HUES48 (cell line): ENCODE measurements around the gene EEPD1.
"Not testable (repeated sequence)": the region's sequence is repeated elsewhere in the genome, so short reads cannot be mapped to it uniquely, and the experiment has no call there.

Source experiments
- H3K27ac ChIP-seq: one replicate; pipeline ENCODE4 v1.7.0; 2013; ENCODE audit warnings: low read depth, low read length, inconsistent platforms
- H3K27me3 ChIP-seq: 2 replicates; pipeline ENCODE4 v1.6.1; 2013; ENCODE audit warnings: mild to moderate bottlenecking, low read length; ENCODE audit not compliant: control insufficient read depth, insufficient read depth
- H3K36me3 ChIP-seq: 2 replicates; pipeline ENCODE4 v1.6.1; 2013; ENCODE audit warnings: low read length; ENCODE audit not compliant: control insufficient read depth, insufficient read depth
- H3K4me1 ChIP-seq: 2 replicates; pipeline ENCODE4 v1.6.1; 2013; ENCODE audit warnings: mild to moderate bottlenecking, low read length; ENCODE audit not compliant: control insufficient read depth, insufficient read depth
- H3K4me3 ChIP-seq: 2 replicates; pipeline ENCODE4 v1.5.1; 2013; ENCODE audit warnings: mild to moderate bottlenecking, low read depth, low read length
- H3K9ac ChIP-seq: 2 replicates; pipeline ENCODE4 v1.6.1; 2013; ENCODE audit warnings: mild to moderate bottlenecking, low read depth, low read length, moderate library complexity
- H3K9me3 ChIP-seq: 2 replicates; pipeline ENCODE4 v1.6.1; 2013; ENCODE audit warnings: low read length; ENCODE audit not compliant: control insufficient read depth, insufficient read depth

EEPD1 gene

DNA sequence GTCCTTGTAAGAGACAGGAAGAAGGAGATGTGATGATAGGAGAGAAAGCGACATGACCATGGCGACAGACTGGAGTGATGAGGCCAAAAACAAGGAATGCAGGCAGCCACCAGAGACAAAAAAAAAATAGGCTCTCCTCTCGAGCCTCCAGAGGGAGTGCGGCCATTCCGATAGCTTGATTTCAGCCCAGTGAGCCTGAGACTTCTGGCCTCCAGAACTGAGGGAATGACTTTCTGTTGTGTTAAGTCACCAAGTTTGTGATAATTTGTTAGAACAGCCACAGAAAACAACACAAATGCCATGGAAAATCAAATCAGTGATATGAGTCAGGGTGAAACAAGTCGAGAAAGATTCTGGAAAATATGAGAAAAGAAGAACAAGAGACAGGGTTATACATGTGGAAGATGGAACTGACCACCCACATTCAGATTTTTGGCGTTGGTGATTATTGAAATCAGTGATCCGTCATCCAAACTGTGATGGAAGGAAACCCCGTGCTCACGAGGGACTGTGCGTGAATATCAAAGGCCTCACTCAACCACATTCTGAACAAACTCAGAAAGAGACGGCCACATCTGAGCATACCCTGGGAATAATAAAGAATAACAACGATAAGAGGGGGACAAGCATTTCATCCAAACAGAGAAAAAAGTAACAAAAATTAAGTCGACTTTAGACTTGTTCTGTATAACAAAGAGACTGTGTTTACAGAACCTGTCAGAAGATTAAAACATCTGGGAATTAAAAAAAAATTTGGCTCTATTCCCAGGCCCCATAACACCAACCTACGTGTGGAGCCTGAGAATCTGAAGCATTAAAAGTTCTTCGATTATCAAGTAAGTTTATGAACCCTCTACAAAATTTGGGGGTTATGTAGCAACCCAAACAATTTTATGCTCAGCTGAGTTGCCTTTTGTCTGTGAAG, 72.1 kb downstream of the EEPD1 start:
- H3K27ac ChIP-seq = no peak overlapping the region
- H3K4me1 ChIP-seq = no peaks in the 10 kb centered on the region
- H3K27me3 ChIP-seq = no peaks in the 10 kb centered on the region
- no peaks in the 10 kb centered on the region for H3K9me3 ChIP-seq
- no peak overlapping the region for H3K9ac ChIP-seq
- H3K36me3 ChIP-seq = no peaks in the 10 kb centered on the region
- no peak overlapping the region for H3K4me3 ChIP-seq

DNA sequence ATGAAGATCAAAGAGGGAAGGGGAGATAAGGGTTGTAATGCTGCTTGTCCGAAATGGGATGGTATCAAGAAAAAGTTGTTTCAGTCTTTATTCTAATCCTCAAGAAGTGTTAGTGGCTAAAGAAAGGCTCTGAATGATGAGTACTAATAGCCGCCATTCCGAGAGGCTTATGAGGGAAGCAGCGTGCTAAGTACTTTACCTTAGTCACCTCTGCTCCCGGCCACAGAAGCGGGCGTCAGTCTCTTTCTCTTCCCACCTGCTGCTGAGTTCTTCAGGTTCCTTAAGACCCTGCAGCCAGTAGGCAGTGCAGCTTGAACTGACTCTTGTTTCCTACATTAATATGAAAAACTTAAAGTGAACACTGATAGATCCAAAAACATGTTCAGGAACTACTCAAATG, 73.1 kb downstream of the EEPD1 start:
- Histone ChIP-seq H3K27ac (no peak overlapping the region), H3K4me3 (no peak overlapping the region), H3K27me3 (no peaks in the 10 kb centered on the region), H3K9ac (no peak overlapping the region), H3K9me3 (no peaks in the 10 kb centered on the region), H3K36me3 (no peaks in the 10 kb centered on the region), H3K4me1 (no peaks in the 10 kb centered on the region)

- Histone ChIP-seq H3K9me3 (no peaks in the 10 kb centered on the region), H3K27ac (no peak overlapping the region), H3K9ac (no peak overlapping the region), H3K4me1 (no peaks in the 10 kb centered on the region), H3K4me3 (no peak overlapping the region), H3K36me3 (no peaks in the 10 kb centered on the region), H3K27me3 (no peaks in the 10 kb centered on the region)
These were observed 74.2 kb downstream of the EEPD1 start for GRCh38 chr7:36227223-36227622.

- H3K27me3 ChIP-seq = no peaks in the 10 kb centered on the region
- no peaks in the 10 kb centered on the region for H3K4me1 ChIP-seq
- no peaks in the 10 kb centered on the region for H3K9me3 ChIP-seq
- no peak overlapping the region for H3K27ac ChIP-seq
- H3K36me3 ChIP-seq = no peaks in the 10 kb centered on the region
- no peak overlapping the region for H3K9ac ChIP-seq
- H3K4me3 ChIP-seq = no peak overlapping the region
These were observed 75.0 kb downstream of the EEPD1 start for GRCh38 chr7:36228039-36228438.

DNA sequence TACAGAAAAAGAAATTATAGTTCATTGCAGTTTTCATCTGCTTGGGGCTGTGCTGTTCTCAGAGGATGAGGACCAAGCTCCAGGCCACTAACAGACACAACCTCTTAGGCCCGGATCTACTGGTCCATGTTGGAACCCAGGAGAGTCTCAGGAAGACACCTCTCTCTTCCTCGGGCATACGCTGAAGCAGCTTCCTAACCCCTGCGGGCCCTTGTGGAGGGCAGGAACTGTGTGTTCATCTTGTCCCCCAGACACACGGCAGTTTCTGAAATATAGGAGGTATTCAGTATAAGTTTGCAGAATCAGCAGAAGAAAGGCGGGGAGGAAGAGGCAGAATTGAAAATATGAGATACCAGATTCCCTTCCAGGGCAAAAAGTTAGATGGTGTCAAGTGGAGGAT, 78.4 kb downstream of the EEPD1 start:
- Histone ChIP-seq H3K36me3 (no peaks in the 10 kb centered on the region), H3K4me3 (no peak overlapping the region), H3K27ac (no peak overlapping the region), H3K9me3 (no peaks in the 10 kb centered on the region), H3K4me1 (no peaks in the 10 kb centered on the region), H3K9ac (no peak overlapping the region), H3K27me3 (no peaks in the 10 kb centered on the region)

DNA sequence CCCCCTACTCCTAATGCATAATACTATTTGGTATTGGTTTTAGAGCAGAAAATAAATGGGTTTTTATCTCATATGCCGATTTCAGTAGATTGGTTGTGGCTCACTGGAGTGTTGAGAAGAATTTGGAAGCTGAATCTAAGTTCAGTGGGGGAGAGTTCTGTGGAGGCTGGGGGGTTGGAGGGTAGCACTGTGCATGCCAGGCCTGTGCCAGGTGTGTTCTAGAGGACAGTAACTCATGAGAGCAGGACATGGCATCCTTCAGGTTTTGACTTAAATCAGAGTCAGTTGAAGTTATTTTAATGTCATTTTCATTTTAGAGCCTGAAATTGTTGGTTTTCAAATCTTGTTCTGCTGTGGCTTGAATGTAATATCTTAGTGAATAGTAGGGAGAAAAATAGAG, 79.5 kb downstream of the EEPD1 start:
- no peaks in the 10 kb centered on the region for H3K36me3 ChIP-seq
- no peaks in the 10 kb centered on the region for H3K27me3 ChIP-seq
- H3K4me3 ChIP-seq = no peak overlapping the region
- H3K9ac ChIP-seq = no peak overlapping the region
- no peaks in the 10 kb centered on the region for H3K9me3 ChIP-seq
- H3K4me1 ChIP-seq = no peaks in the 10 kb centered on the region
- H3K27ac ChIP-seq = no peak overlapping the region

- no peaks in the 10 kb centered on the region for H3K4me1 ChIP-seq
- H3K9me3 ChIP-seq = no peaks in the 10 kb centered on the region
- H3K27ac ChIP-seq = no peak overlapping the region
- H3K27me3 ChIP-seq = no peaks in the 10 kb centered on the region
- H3K36me3 ChIP-seq = no peaks in the 10 kb centered on the region
- no peak overlapping the region for H3K9ac ChIP-seq
- H3K4me3 ChIP-seq = no peak overlapping the region
These were observed 80.0 kb downstream of the EEPD1 start for GRCh38 chr7:36232971-36233550.

- Histone ChIP-seq H3K9me3 (peaks cover 4% of the 10 kb centered on the region; the same call in 1 of the 2 replicates), H3K9ac (no peak overlapping the region), H3K27ac (no peak overlapping the region), H3K36me3 (no peaks in the 10 kb centered on the region), H3K4me1 (no peaks in the 10 kb centered on the region), H3K4me3 (no peak overlapping the region), H3K27me3 (no peaks in the 10 kb centered on the region)
These were observed 83.0 kb downstream of the EEPD1 start for GRCh38 chr7:36236073-36236472.

- Histone ChIP-seq H3K27ac (no peak overlapping the region), H3K9ac (no peak overlapping the region), H3K4me1 (no peaks in the 10 kb centered on the region), H3K27me3 (no peaks in the 10 kb centered on the region), H3K36me3 (no peaks in the 10 kb centered on the region), H3K9me3 (peaks cover 4% of the 10 kb centered on the region; the same call in 1 of the 2 replicates), H3K4me3 (no peak overlapping the region)
These were observed 85.1 kb downstream of the EEPD1 start for GRCh38 chr7:36238138-36238537.

- not testable (repeated sequence) for H3K9me3 ChIP-seq, H3K27me3 ChIP-seq, H3K9ac ChIP-seq, H3K4me1 ChIP-seq, H3K27ac ChIP-seq, H3K36me3 ChIP-seq, H3K4me3 ChIP-seq
These were observed 90.3 kb downstream of the EEPD1 start for GRCh38 chr7:36243356-36243755.

GRCh38 chr7:36244001-36244400, 90.9 kb downstream of the EEPD1 start:
- H3K36me3 ChIP-seq, H3K27ac ChIP-seq, H3K9me3 ChIP-seq, H3K4me1 ChIP-seq, H3K9ac ChIP-seq, H3K27me3 ChIP-seq, H3K4me3 ChIP-seq: not testable (repeated sequence)
